HFFc6 (cell line): ENCODE measurements around the gene TAF4. TPM values are rescaled to one million over a fixed set of nuclear protein-coding genes. Genes with fewer than 3 reads are reported as not detected.

Source experiments
- DNase-seq: peaks from one replicate; pipeline ENCODE4 v3.0.0-alpha.2; 2018
- H3K27ac Mint-ChIP-seq: 2 replicates; pipeline ENCODE4 v1.8.0; 2020; ENCODE audit warnings: mild to moderate bottlenecking, mixed read lengths
- H3K27me3 Mint-ChIP-seq: 2 replicates; pipeline ENCODE4 v1.8.0; 2021; ENCODE audit warnings: mild to moderate bottlenecking, moderate library complexity, mixed read lengths; ENCODE audit not compliant: insufficient read depth
- H3K36me3 Mint-ChIP-seq: 2 replicates; pipeline ENCODE4 v1.8.0; 2021; ENCODE audit warnings: low read depth, mixed read lengths
- H3K4me1 Mint-ChIP-seq: 2 replicates; pipeline ENCODE4 v1.8.0; 2020; ENCODE audit warnings: low read depth, mixed read lengths
- H3K4me3 Mint-ChIP-seq: 2 replicates; pipeline ENCODE4 v1.8.0; 2020; ENCODE audit warnings: mild to moderate bottlenecking, moderate library complexity, mixed read lengths
- H3K9me3 Mint-ChIP-seq: 2 replicates; pipeline ENCODE4 v1.8.0; 2020; ENCODE audit warnings: mild to moderate bottlenecking, mixed read lengths
- CTCF ChIP-seq: fragments of 200-600 bp; sonication (generic); IDR thresholded peaks from 2 replicates; pipeline ENCODE4 v1.5.0; 2021; ENCODE audit warnings: antibody characterized with exemption, mild to moderate bottlenecking
- total RNA-seq, 6 experiments: library from RNA; stranded (reverse); fragmentation: NEBNext Ultra II Directional; extraction: Animal tissue kit (Norgen Biotek cat#: 25700); gene quantifications; 2 replicates in 1 of 6; 3 replicates in 5 of 6; pipeline ENCODE4 v1.2.3, GENCODE V29; 2021

The TAF4 gene
- total RNA-seq, 6 experiments from 2014 or later: 9.4 to 11.7 (median 9.9) TPM

GRCh38 chr20:61937146-61937962 is 128.3 kb downstream of the TAF4 start:
- Mint-ChIP-seq H3K27ac (no peak overlapping the region), H3K27me3 (peaks cover 9% of the 10 kb centered on the region), H3K36me3 (peaks cover 4% of the 10 kb centered on the region; the same call in 1 of the 2 replicates), H3K9me3 (peaks cover 4% of the 10 kb centered on the region), H3K4me1 (no peaks in the 10 kb centered on the region), H3K4me3 (no peak overlapping the region)
- no peak for DNase-seq
- TF ChIP-seq CTCF: no peak

- H3K27ac Mint-ChIP-seq: no peak overlapping the region
- no peak for TF ChIP-seq CTCF
- peaks cover 9% of the 10 kb centered on the region for H3K9me3 Mint-ChIP-seq
- no peak overlapping the region for H3K4me3 Mint-ChIP-seq
- no peak for DNase-seq
- peaks cover 9% of the 10 kb centered on the region for H3K27me3 Mint-ChIP-seq
- H3K36me3 Mint-ChIP-seq: peaks cover 7% of the 10 kb centered on the region; the same call in 1 of the 2 replicates
- H3K4me1 Mint-ChIP-seq: no peaks in the 10 kb centered on the region
These were observed 129.0 kb downstream of the TAF4 start for GRCh38 chr20:61936701-61937131.

- no peak overlapping the region for H3K27ac Mint-ChIP-seq
- DNase-seq: no peak
- no peak overlapping the region for H3K4me3 Mint-ChIP-seq
- peaks cover 6% of the 10 kb centered on the region for H3K27me3 Mint-ChIP-seq
- no peaks in the 10 kb centered on the region for H3K4me1 Mint-ChIP-seq
- TF ChIP-seq CTCF: no peak
- peaks cover 7% of the 10 kb centered on the region; the same call in 1 of the 2 replicates for H3K36me3 Mint-ChIP-seq
- peaks cover 9% of the 10 kb centered on the region for H3K9me3 Mint-ChIP-seq
These were observed 129.6 kb downstream of the TAF4 start for GRCh38 chr20:61935926-61936700.

- Mint-ChIP-seq H3K4me1 (no peaks in the 10 kb centered on the region), H3K9me3 (peaks cover 9% of the 10 kb centered on the region), H3K27me3 (no peaks in the 10 kb centered on the region; the same call in 1 of the 2 replicates), H3K27ac (no peak overlapping the region), H3K36me3 (peaks cover 7% of the 10 kb centered on the region; the same call in 1 of the 2 replicates), H3K4me3 (no peak overlapping the region)
- DNase-seq: no peak
- no peak for TF ChIP-seq CTCF
These were observed 130.8 kb downstream of the TAF4 start for GRCh38 chr20:61934716-61935530.
